OCI-LY7 (cell line): Measurements from ENCODE around the gene AOX1.

Experiments used
- CTCF ChIP-seq: fragments of 200-600 bp; sonication (generic); conservative IDR thresholded peaks from 2 replicates; pipeline ENCODE4 v1.5.1; 2014; ENCODE audit warnings: mild to moderate bottlenecking, antibody characterized with exemption, low read length, moderate library complexity, mixed read lengths
- EZH2phosphoT487 ChIP-seq: fragments of 200-600 bp; sonication (generic); IDR thresholded peaks from 2 replicates; pipeline ENCODE4 v1.6.1; 2018; ENCODE audit warnings: low read depth, borderline replicate concordance, mild to moderate bottlenecking, mixed run types, antibody characterized with exemption, low read length, moderate library complexity, mixed read lengths

GRCh38 chr2:200602584-200602983 is 16.8 kb downstream of the AOX1 start:
- TF ChIP-seq CTCF (no peak), EZH2phosphoT487 (no peak)
